IgD-negative memory B cell (primary cell): ENCODE results near the gene GNAO1. TPM values are rescaled to one million over a fixed set of nuclear protein-coding genes. Genes with fewer than 3 reads are reported as not detected.

Experiments used
- H3K27ac Mint-ChIP-seq, 3 donors: one replicate each; pipeline ENCODE4 v1.8.0; 2020 to 2022; ENCODE audit warnings: mild to moderate bottlenecking in 3 of 3, mixed read lengths in 3 of 3, moderate library complexity in 1 of 3
- H3K27me3 Mint-ChIP-seq: one replicate; pipeline ENCODE4 v1.8.0; 2021; ENCODE audit warnings: mixed read lengths
- H3K36me3 Mint-ChIP-seq: one replicate; pipeline ENCODE4 v1.8.0; 2020; ENCODE audit warnings: mild to moderate bottlenecking, mixed read lengths
- H3K4me1 Mint-ChIP-seq, 3 donors: one replicate each; pipeline ENCODE4 v1.8.0; 2020 to 2022; ENCODE audit warnings: mixed read lengths in 3 of 3, mild to moderate bottlenecking in 1 of 3
- H3K4me3 Mint-ChIP-seq, 4 donors: one replicate each; pipeline ENCODE4 v1.8.0; 2020 to 2022; ENCODE audit warnings: mild to moderate bottlenecking in 4 of 4, mixed read lengths in 4 of 4, moderate library complexity in 3 of 4
- H3K9me3 Mint-ChIP-seq, 3 donors: one replicate each; pipeline ENCODE4 v1.8.0; 2020 to 2021; ENCODE audit warnings: mixed read lengths in 3 of 3, mild to moderate bottlenecking in 1 of 3
- polyA plus RNA-seq: library from polyadenylated mRNA; unstranded; fragments of 300-500 nt; fragmentation: Illumina TruSeq; gene quantifications from one replicate; pipeline ENCODE4 v1.2.3, GENCODE V29; 2021

Gene GNAO1
- polyA plus RNA-seq, 1 donor from 2014 or later: 0.58 TPM

GRCh38 chr16:56399047-56399446 is 207.8 kb downstream of the GNAO1 start:
- Mint-ChIP-seq H3K27ac (no peak overlapping the region), H3K4me3 (no peak overlapping the region), H3K4me1 (peaks cover 5 to 7% (median 5%) of the 10 kb centered on the region in 3 donors), H3K27me3 (no peaks in the 10 kb centered on the region), H3K9me3 (peaks cover 0 to 2% (median 0%) of the 10 kb centered on the region in 3 donors), H3K36me3 (peaks cover 10% of the 10 kb centered on the region)

- H3K4me3 Mint-ChIP-seq: no peak overlapping the region
- H3K36me3 Mint-ChIP-seq: peaks cover 10% of the 10 kb centered on the region
- H3K27me3 Mint-ChIP-seq: no peaks in the 10 kb centered on the region
- H3K9me3 Mint-ChIP-seq: peaks cover 0 to 2% (median 0%) of the 10 kb centered on the region in 3 donors
- peaks cover 5 to 7% (median 5%) of the 10 kb centered on the region in 3 donors for H3K4me1 Mint-ChIP-seq
- no peak overlapping the region for H3K27ac Mint-ChIP-seq
Observed at GRCh38 chr16:56399486-56399885, 208.2 kb downstream of the GNAO1 start.

- peaks cover 0 to 2% (median 0%) of the 10 kb centered on the region in 3 donors for H3K9me3 Mint-ChIP-seq
- no peak overlapping the region for H3K27ac Mint-ChIP-seq
Observed at GRCh38 chr16:56400458-56400857, 209.2 kb downstream of the GNAO1 start.

GRCh38 chr16:56401482-56401881 is 210.2 kb downstream of the GNAO1 start:
- Mint-ChIP-seq H3K4me3 (no peak overlapping the region), H3K4me1 (peaks cover 2 to 5% (median 4%) of the 10 kb centered on the region in 3 donors), H3K9me3 (peaks cover 0 to 2% (median 0%) of the 10 kb centered on the region in 3 donors), H3K36me3 (peaks cover 10% of the 10 kb centered on the region), H3K27me3 (no peaks in the 10 kb centered on the region), H3K27ac (no peak overlapping the region)

More at GRCh38 chr16:56400458-56400857, 209.2 kb downstream of the GNAO1 start:
- Mint-ChIP-seq H3K4me1 (peaks cover 4 to 7% (median 5%) of the 10 kb centered on the region in 3 donors), H3K36me3 (peaks cover 10% of the 10 kb centered on the region), H3K27me3 (no peaks in the 10 kb centered on the region), H3K4me3 (no peak overlapping the region)

- H3K36me3 Mint-ChIP-seq: peaks cover 2% of the 10 kb centered on the region
- H3K27ac Mint-ChIP-seq: no peak overlapping the region
- H3K27me3 Mint-ChIP-seq: no peaks in the 10 kb centered on the region
- H3K4me1 Mint-ChIP-seq: peaks cover 0 to 2% (median 0%) of the 10 kb centered on the region in 3 donors
- no peak overlapping the region for H3K4me3 Mint-ChIP-seq
- H3K9me3 Mint-ChIP-seq: no peaks in the 10 kb centered on the region
Observed at GRCh38 chr16:56405977-56406672, 214.8 kb downstream of the GNAO1 start.

Other genes starting within 250 kb of the GNAO1 start
- gene AMFR, start 234.1 kb downstream of the GNAO1 start, polyA plus RNA-seq: 58.7 TPM